OCI-LY7 (cell line): ENCODE measurements around the gene GALNT11. TPM values are rescaled to one million over a fixed set of nuclear protein-coding genes. Genes with fewer than 3 reads are reported as not detected.

ENCODE experiments used
- BruUV-seq: library from RNA; stranded (reverse); fragments of 400-500 nt; replicated peaks from 2 replicates; lab custom pipeline; 2021; lab: Mats Ljungman, UMichigan
- CTCF ChIA-PET: fragments of 300-600 bp; sonication (Branson Sonifier 250); formaldehyde crosslinking; loops from one replicate; lab custom pipeline; 2022; ENCODE audit warnings: antibody characterized with exemption; ENCODE audit not compliant: unreplicated experiment; lab: Charles Lee
- POLR2A ChIA-PET: fragments of 300-600 bp; sonication (Branson Sonifier 250); formaldehyde crosslinking; loops from one replicate; lab custom pipeline; 2022; ENCODE audit warnings: antibody characterized with exemption; lab: Charles Lee
- DNase-seq: peaks from one replicate; pipeline ENCODE4 v3.0.0-alpha.2; 2015; ENCODE audit warnings: low spot score
- H2AFZ ChIP-seq: fragments of 200-600 bp; sonication (generic), shearing (Covaris generic); 2 replicates; pipeline ENCODE4 v1.6.1; 2014; ENCODE audit warnings: mild to moderate bottlenecking, antibody characterized with exemption, low read length, moderate library complexity
- H3K27ac ChIP-seq: fragments of 200-600 bp; sonication (generic); 2 replicates; pipeline ENCODE4 v1.5.1; 2014; ENCODE audit warnings: mixed run types, low read depth, mild to moderate bottlenecking, moderate library complexity, low read length, inconsistent platforms; ENCODE audit not compliant: poor library complexity, severe bottlenecking
- H3K36me3 ChIP-seq: fragments of 200-600 bp; sonication (generic); 2 replicates; pipeline ENCODE4 v1.6.1; 2014; ENCODE audit warnings: mild to moderate bottlenecking, antibody characterized with exemption, low read length, moderate library complexity, mixed read lengths; ENCODE audit not compliant: insufficient read depth
- H3K4me1 ChIP-seq: fragments of 200-600 bp; sonication (generic); 2 replicates; pipeline ENCODE4 v1.5.1; 2014; ENCODE audit warnings: mild to moderate bottlenecking, low read length; ENCODE audit not compliant: insufficient read depth, poor library complexity, severe bottlenecking
- H3K4me2 ChIP-seq: fragments of 200-600 bp; sonication (generic); 2 replicates; pipeline ENCODE4 v1.6.1; 2014; ENCODE audit warnings: mild to moderate bottlenecking, low read length
- H3K4me3 ChIP-seq: fragments of 200-600 bp; sonication (generic); 2 replicates; pipeline ENCODE4 v1.5.1; 2014; ENCODE audit warnings: mild to moderate bottlenecking, low read depth, low read length; ENCODE audit not compliant: poor library complexity, severe bottlenecking
- H3K79me2 ChIP-seq: fragments of 200-600 bp; sonication (generic); 2 replicates; pipeline ENCODE4 v1.6.1; 2016; ENCODE audit warnings: low read depth, mild to moderate bottlenecking, low read length, moderate library complexity, mixed read lengths; ENCODE audit not compliant: insufficient read depth
- H3K9me2 ChIP-seq: fragments of 200-600 bp; sonication (generic); 2 replicates; pipeline ENCODE4 v1.6.1; 2016; ENCODE audit warnings: mild to moderate bottlenecking, low read length, mixed read lengths; ENCODE audit not compliant: insufficient read depth
- H3K9me3 ChIP-seq: fragments of 200-600 bp; sonication (generic); 2 replicates; pipeline ENCODE4 v1.6.1; 2014; ENCODE audit warnings: mild to moderate bottlenecking, mixed run types, low read length, mixed read lengths
- H4K20me1 ChIP-seq: fragments of 200-600 bp; sonication (generic); 2 replicates; pipeline ENCODE4 v1.6.1; 2014; ENCODE audit warnings: mild to moderate bottlenecking, antibody characterized with exemption, low read length, moderate library complexity, mixed read lengths; ENCODE audit not compliant: insufficient read depth
- CTCF ChIP-seq: fragments of 200-600 bp; sonication (generic); conservative IDR thresholded peaks from 2 replicates; pipeline ENCODE4 v1.5.1; 2014; ENCODE audit warnings: mild to moderate bottlenecking, antibody characterized with exemption, low read length, moderate library complexity, mixed read lengths
- EZH2phosphoT487 ChIP-seq: fragments of 200-600 bp; sonication (generic); IDR thresholded peaks from 2 replicates; pipeline ENCODE4 v1.6.1; 2018; ENCODE audit warnings: low read depth, borderline replicate concordance, mild to moderate bottlenecking, mixed run types, antibody characterized with exemption, low read length, moderate library complexity, mixed read lengths
- intact Hi-C: fragments of 100-400 bp; cut with micrococcal nuclease; formaldehyde crosslinking; loops from one replicate; pipeline ENCODE4 v1.10.0; 2022; ENCODE audit not compliant: unreplicated experiment
- total RNA-seq, 2 experiments: library from RNA; depleted of rRNA in 1 of 2; stranded (reverse); fragments of >200 nt in 1 of 2; shearing (Covaris generic) in 1 of 2; gene quantifications; 2 replicates each; pipeline ENCODE4 v1.2.3, GENCODE V29; 2014 to 2022

GALNT11 gene
- total RNA-seq, 2 experiments from 2014 or later, result not detected

- Histone ChIP-seq H3K9me3 (no peaks in the 10 kb centered on the region), H3K27ac (no peak overlapping the region), H3K79me2 (no peaks in the 10 kb centered on the region), H4K20me1 (no peaks in the 10 kb centered on the region), H3K4me1 (peaks cover 11% of the 10 kb centered on the region), H2AFZ (no peak overlapping the region), H3K4me3 (no peak overlapping the region), H3K9me2 (no peaks in the 10 kb centered on the region), H3K4me2 (no peak overlapping the region), H3K36me3 (peaks cover 99% of the 10 kb centered on the region)
- BruUV-seq, result no TSS peak
- POLR2A ChIA-PET, result interaction anchor here (0.8 to 1.5 kb wide), 2 partner anchors 8 to 19 kb away, joined by 3 to 5 read pairs; no protein-coding TSS in a partner anchor
- TF ChIP-seq CTCF (no peak), EZH2phosphoT487 (no peak)
- no peak for DNase-seq
- intact Hi-C loops, result no loop called here
- CTCF ChIA-PET, result no interaction called here
These were observed 117.6 kb downstream of the GALNT11 start for GRCh38 chr7:152142976-152143595.

- H3K9me3 ChIP-seq, result no peaks in the 10 kb centered on the region
- H3K4me1 ChIP-seq, result peaks cover 11% of the 10 kb centered on the region
- CTCF ChIA-PET, result no interaction called here
- H3K4me2 ChIP-seq, result no peak overlapping the region
- no peak for TF ChIP-seq CTCF
- no peak for TF ChIP-seq EZH2phosphoT487
- POLR2A ChIA-PET, result interaction anchor here (0.9 kb wide), 1 partner anchor 15 kb away, joined by 7 read pairs; no protein-coding TSS in a partner anchor
- no peak overlapping the region for H3K4me3 ChIP-seq
- intact Hi-C loops, result no loop called here
- H3K9me2 ChIP-seq, result no peaks in the 10 kb centered on the region
- no peak overlapping the region for H3K27ac ChIP-seq
- no peak overlapping the region for H2AFZ ChIP-seq
- no TSS peak for BruUV-seq
- H3K79me2 ChIP-seq, result no peaks in the 10 kb centered on the region
- H3K36me3 ChIP-seq, result peaks cover 99% of the 10 kb centered on the region
- no peaks in the 10 kb centered on the region for H4K20me1 ChIP-seq
- no peak for DNase-seq
These were observed 119.2 kb downstream of the GALNT11 start for GRCh38 chr7:152144557-152145245.
